Measurements from ENCODE around the gene TANC2. TPM values are rescaled to one million over a fixed set of nuclear protein-coding genes. Genes with fewer than 3 reads are reported as not detected.

TANC2 gene
- total and polyA plus RNA-seq, 2 donors (not counting 3 experiments of a cell fraction or from before 2014, with no cell fraction given), result 7.9 to 30.8 TPM

DNA sequence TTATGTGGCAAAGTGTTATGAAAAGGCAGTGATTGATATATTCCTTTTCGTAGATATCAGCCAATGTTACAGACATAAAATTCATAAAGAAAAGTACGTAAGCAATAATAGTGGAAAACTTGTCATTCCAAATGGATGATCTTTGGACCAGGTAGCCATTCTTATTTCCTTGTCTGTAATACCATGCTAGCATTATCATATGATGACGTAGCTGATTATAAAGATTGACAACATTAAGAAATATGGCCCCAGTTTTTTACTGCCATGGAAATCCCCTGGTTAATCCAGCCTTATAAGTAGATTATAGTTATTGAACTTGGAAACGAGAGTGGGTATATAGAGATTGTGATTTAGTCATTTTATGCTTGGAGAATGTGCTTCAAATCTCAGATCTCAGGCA, 8.8 kb downstream of the TANC2 start:
- no TSS peak for BruUV-seq (replicated peaks)
- Histone ChIP-seq H3K4me1 (ENCODE audit: control insufficient read depth, extremely low read depth, insufficient read depth, low read length) (no peaks in the 10 kb centered on the region), H3K9me1 (replicated peaks; ENCODE audit: control insufficient read depth, extremely low read depth, insufficient read depth, low read length) (no peaks in the 10 kb centered on the region), H4K20me1 (replicated peaks; ENCODE audit: control insufficient read depth, extremely low read depth, insufficient read depth, low read length) (no peaks in the 10 kb centered on the region), H3K36me3 (ENCODE audit: control insufficient read depth in 2 of 2, extremely low read depth in 1 of 2, insufficient read depth in 2 of 2, low read length in 2 of 2) (no peaks in the 10 kb centered on the region), H3K9me3 (replicated peaks; ENCODE audit: control insufficient read depth, insufficient read depth, low read length) (no peaks in the 10 kb centered on the region), H3K4me2 (ENCODE audit: insufficient read depth, low read length) (no peak overlapping the region), H3K27ac (ENCODE audit: insufficient read depth, low read depth, low read length) (no peak overlapping the region), H3K79me2 (ENCODE audit: control insufficient read depth, insufficient read depth, low read length) (no peaks in the 10 kb centered on the region), H2AFZ (ENCODE audit: low read depth, low read length) (no peak overlapping the region), H3K9ac (replicated peaks; ENCODE audit: extremely low read depth, insufficient read depth, low read length) (no peak overlapping the region), H3K27me3 (ENCODE audit: control insufficient read depth in 2 of 2, insufficient read depth in 2 of 2, low read length in 2 of 2) (no peaks in the 10 kb centered on the region), H3K4me3 (replicated peaks in 1 of 3; ENCODE audit: insufficient read depth in 1 of 3, low read depth in 1 of 3, low read length in 3 of 3) (no peak overlapping the region)
- ChIA-PET CTCF (interaction anchor here (1.6 kb wide), 1 partner anchor 431 kb away, joined by 5 read pairs; no protein-coding TSS in a partner anchor), POLR2A (no interaction called here)
- TF ChIP-seq JUN (IDR thresholded peaks at IDR 0.05; ENCODE audit: borderline replicate concordance, insufficient read depth, insufficient read length, low read depth), result no peak
- TF ChIP-seq GATA2 (IDR thresholded peaks at IDR 0.05; ENCODE audit: insufficient read depth, insufficient read length, low read depth, low read length), result no peak
- no peak for TF ChIP-seq MAX (IDR thresholded peaks at IDR 0.05; ENCODE audit: insufficient read depth, insufficient read length)
- no peak for TF ChIP-seq POLR2A (IDR thresholded peaks at IDR 0.05; ENCODE audit: low read depth, low read length)
- TF ChIP-seq POLR2AphosphoS5 (IDR thresholded peaks at IDR 0.05; ENCODE audit: insufficient read depth, low read depth, low read length), result no peak
- TF ChIP-seq CTCF (IDR thresholded peaks at IDR 0.05; ENCODE audit: extremely low read depth in 1 of 2, insufficient read depth in 1 of 2, low read depth in 1 of 2, low read length in 2 of 2), result no peak
- no peak for TF ChIP-seq MYC (IDR thresholded peaks at IDR 0.05; ENCODE audit: low read depth, low read length)
- TF ChIP-seq FOS (IDR thresholded peaks at IDR 0.05; ENCODE audit: borderline replicate concordance, insufficient read depth, low read length), result no peak
- TF ChIP-seq EZH2 (IDR thresholded peaks at IDR 0.05; ENCODE audit: borderline replicate concordance, low read depth, low read length, severe bottlenecking), result no peak
- dilution Hi-C loops (cut with MboI; ENCODE audit: extremely low pct_ligation_motif_present, low sequenced_read_pairs), result no loop called here
- intact Hi-C loops (cut with micrococcal nuclease), result no loop called here
- no peak for DNase-seq (ENCODE audit: low read depth, low spot score)
- FAIRE-seq, result no peak
